Stimulated activated CD8-positive, alpha-beta memory T cell treated with anti-CD3 and anti-CD28 coated beads, Interleukin-4, amount 100 ng/mL, for 24 hours (primary cell): ENCODE results near the gene RPS13.
"Not testable (repeated sequence)": the region's sequence is repeated elsewhere in the genome, so short reads cannot be mapped to it uniquely, and the experiment has no call there.

Experiments
- DNase-seq: peaks from one replicate; pipeline ENCODE4 v3.0.0-alpha.2; 2020; ENCODE audit warnings: low read depth

RPS13 gene

DNA sequence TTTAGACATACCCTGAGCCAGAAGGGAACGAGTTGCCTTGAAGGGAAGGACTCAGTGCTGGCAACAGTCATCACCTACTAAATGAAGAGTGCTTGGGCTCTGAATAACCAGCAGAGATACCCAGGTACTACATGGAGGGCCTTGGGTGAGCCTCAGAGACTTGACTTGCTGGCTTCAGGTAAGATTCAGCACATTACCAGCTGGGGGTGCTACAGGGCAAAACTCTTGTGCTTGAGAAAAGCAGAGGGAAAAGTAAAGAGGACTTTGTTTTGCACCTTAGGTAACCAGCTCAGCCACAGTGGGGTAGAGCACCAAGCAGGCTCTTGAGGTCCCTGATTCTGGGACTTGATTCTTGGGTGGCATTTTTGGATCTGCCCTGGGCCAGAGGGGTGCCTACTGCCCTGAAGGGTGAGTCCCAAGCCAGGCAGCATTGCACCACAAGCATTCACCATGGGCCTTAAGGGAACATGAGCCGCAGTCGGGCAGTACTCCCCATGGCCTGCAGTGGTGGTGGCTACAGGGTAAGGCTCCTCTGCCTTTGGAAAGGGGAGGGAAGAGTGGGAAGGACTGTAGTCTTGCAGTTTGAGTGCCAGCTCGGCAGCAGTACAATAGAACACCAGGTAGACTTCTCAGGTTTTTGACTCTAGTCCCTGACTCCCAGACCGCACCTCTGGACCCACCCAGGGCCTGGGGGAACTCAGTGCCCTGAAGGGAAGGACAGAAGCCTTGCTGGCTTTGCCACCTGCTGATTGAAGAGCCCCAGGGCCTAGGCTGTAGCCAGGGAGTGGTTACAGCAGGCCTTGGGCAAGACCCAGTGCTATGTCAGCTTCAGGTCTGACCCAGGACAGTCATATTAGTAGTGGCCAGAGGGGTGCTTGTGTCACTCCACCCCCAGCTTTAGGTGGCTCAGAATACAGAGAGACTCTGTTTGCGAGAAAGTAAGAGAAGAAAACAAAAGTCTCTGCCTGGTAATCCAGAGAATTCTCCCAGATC is 40.5 kb downstream of the RPS13 start:
- no peak for DNase-seq

DNA sequence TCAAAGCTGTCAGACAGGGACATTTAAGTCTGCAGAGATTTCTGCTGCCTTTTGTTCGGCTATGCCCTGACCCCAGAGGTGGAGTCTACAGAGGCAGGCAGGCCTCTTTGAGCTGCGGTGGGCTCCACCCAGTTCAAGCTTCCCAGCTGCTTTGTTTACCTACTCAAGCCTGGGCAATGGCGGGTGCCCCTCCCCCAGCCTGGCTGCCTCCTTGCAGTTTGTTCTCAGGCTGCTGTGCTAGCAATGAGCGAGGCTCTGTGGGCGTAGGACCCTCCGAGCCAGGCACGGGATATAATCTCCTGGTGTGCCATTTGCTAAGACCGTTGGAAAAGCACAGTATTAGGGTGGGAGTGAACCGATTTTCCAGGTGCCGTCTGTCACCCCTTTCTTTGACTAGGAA is 43.4 kb downstream of the RPS13 start:
- not testable (repeated sequence) for DNase-seq

DNA sequence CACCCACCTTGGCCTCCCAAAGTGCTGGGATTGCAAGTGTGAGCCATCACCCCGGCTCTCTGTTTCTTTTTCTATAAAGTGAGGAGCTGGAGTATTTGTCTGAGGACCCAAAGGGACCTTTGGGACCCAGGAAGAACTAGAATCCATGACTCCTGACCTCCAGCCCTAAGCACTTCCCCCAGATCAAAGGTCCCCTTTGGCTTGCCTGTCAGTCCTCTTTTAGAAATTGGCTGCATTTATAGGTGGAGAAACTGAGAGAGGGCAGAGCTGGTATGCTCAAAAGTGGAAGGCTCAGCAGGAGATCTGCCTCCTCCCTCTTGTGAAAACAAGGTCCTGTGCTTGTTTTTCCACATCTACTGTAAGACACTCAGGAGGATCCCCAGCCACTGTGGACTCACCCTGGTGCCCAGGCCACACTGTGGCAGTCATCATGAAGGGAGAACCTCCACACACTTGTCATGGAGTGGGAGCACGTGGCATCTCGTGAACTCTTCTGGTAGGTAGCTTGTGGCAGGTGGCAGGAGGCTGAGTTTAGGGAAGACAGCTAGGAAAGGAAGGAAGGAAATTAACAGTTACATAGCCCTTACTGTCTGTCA is 50.9 kb downstream of the RPS13 start:
- DNase-seq, result no peak

DNA sequence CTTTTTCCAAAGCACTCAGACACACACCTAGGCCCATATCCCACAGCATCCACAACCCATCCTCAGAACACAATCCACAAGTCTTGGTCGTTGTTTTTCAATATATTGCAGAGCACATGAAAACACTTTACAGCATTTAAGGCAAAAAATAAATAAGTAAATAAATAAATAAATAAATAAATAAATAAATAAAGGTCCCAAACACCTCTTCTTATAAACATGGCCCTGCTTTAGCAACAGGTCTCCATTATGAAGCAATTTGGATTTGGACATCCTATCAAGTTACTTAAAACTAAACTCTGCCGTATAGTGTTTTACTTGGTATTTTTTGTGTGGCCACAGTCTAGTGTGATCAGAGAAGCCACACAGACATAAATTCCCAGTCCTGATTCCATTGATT is 52.5 kb downstream of the RPS13 start:
- DNase-seq, result no peak
